NCI-H2107 treated with DMSO at 0.1 percent for 48 hours (cell line): ENCODE results near the gene OR8B8.
"Not testable (repeated sequence)": the region's sequence is repeated elsewhere in the genome, so short reads cannot be mapped to it uniquely, and the experiment has no call there.

ENCODE experiments used
- DNase-seq: peaks from one replicate; lab custom pipeline; 2025; ENCODE audit not compliant: unreplicated experiment; lab: John Stamatoyannopoulos, UW

OR8B8 gene

GRCh38 chr11:124442442-124442841 lies 3.1 kb downstream of the OR8B8 start:
- no peak for DNase-seq

- DNase-seq = no peak
Measured at GRCh38 chr11:124441519-124441918, 4.0 kb downstream of the OR8B8 start.

- no peak for DNase-seq
Measured at GRCh38 chr11:124441081-124441480, 4.4 kb downstream of the OR8B8 start.

- DNase-seq = no peak
Measured at GRCh38 chr11:124440608-124441007, 4.9 kb downstream of the OR8B8 start.

- DNase-seq = no peak
Measured at GRCh38 chr11:124434699-124435098, 10.8 kb downstream of the OR8B8 start.

GRCh38 chr11:124429599-124429998 lies 15.9 kb downstream of the OR8B8 start:
- no peak for DNase-seq

- no peak for DNase-seq
Measured at GRCh38 chr11:124424384-124424921, 21.0 kb downstream of the OR8B8 start, which contains the start of gene OR8B4. TSS of gene OR8B4 (minus strand) at chr11:124424871. CDS start at chr11:124424871, 0 bp downstream.

- DNase-seq = no peak
Measured at GRCh38 chr11:124421043-124421442, 24.5 kb downstream of the OR8B8 start.

GRCh38 chr11:124415356-124415923 lies 30.1 kb downstream of the OR8B8 start:
- DNase-seq = no peak

GRCh38 chr11:124409906-124410305 lies 35.6 kb downstream of the OR8B8 start:
- DNase-seq = no peak

- no peak for DNase-seq
Measured at GRCh38 chr11:124405581-124405980, 39.9 kb downstream of the OR8B8 start.

- not testable (repeated sequence) for DNase-seq
Measured at GRCh38 chr11:124403186-124403585, 42.3 kb downstream of the OR8B8 start.

GRCh38 chr11:124402326-124402922 lies 43.1 kb downstream of the OR8B8 start:
- no peak for DNase-seq

GRCh38 chr11:124398924-124399323 lies 46.6 kb downstream of the OR8B8 start, which contains the start of gene OR8B3:
TSS of gene OR8B3 (minus strand) at chr11:124399024. CDS start at chr11:124397351, 1,673 bp downstream.
- no peak for DNase-seq

GRCh38 chr11:124396847-124397246 lies 48.6 kb downstream of the OR8B8 start:
- not testable (repeated sequence) for DNase-seq

GRCh38 chr11:124394408-124394807 lies 51.1 kb downstream of the OR8B8 start:
- DNase-seq = no peak
